ENCODE results near the gene PGA4. TPM values are rescaled to one million over a fixed set of nuclear protein-coding genes. Genes with fewer than 3 reads are reported as not detected.

Gene PGA4
- total and polyA plus RNA-seq, 9 of the 15 experiments (the other 6 are each of a cell fraction or from before 2014, with no cell fraction given): not detected

DNA sequence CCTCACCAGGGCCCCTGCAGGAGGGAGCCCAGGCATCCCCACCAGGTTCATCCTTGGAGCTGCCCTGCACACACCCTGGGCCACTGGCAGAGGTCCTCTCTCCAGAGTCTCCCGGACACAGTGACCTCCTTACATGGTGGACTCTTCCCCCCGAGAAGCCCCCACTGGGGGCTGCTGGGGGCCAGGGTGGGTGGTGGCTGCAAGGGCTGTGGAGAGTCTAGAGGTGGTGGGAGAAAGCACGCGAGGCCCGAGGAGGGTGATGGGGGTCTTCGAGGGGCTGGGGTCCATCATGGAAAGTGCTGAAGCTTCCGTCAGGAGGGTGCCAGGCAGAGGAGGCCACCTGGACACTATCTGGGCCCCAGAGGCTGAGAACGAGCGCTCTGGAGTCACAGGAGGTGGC lies 36.4 kb downstream of the PGA4 start:
- in situ Hi-C loops (cut with MboI) (loop anchor here (5.0 kb wide), 1 partner anchor 129 kb away; no protein-coding TSS in a partner anchor), intact Hi-C loops (cut with micrococcal nuclease) (loop anchor here (5.0 kb wide), 2 partner anchors 44 to 74 kb away; partner anchors contain the start of genes DDB1 and TKFC)
- ChIA-PET POLR2A (interaction anchor here (0.5 to 1.4 kb wide), 4 partner anchors 8 to 171 kb away, joined by 3 to 4 read pairs (median 3); partner anchors contain the start of genes CPSF7 and SDHAF2), CTCF (ENCODE audit: low intra/inter-chr PET ratio) (no interaction called here)
- ATAC-seq: no peak
- Histone ChIP-seq H3K4me1 (replicated peaks in 1 of 2; ENCODE audit: control insufficient read depth in 2 of 2, insufficient read depth in 2 of 2, low read length in 2 of 2) (peaks cover 0 to 13% of the 10 kb centered on the region in 2 experiments; a peak in 2 of 5 replicates), H3K4me3 (no peak overlapping the region), H3K27me3 (ENCODE audit: control insufficient read depth in 2 of 2, insufficient read depth in 2 of 2, low read length in 2 of 2) (no peaks in the 10 kb centered on the region), H3K4me2 (ENCODE audit: insufficient read depth, low read length) (no peak overlapping the region), H3K27ac (ENCODE audit: extremely low read depth, low read depth, low read length) (no peak overlapping the region), H3K79me2 (ENCODE audit: control insufficient read depth, insufficient read depth, low read length) (no peaks in the 10 kb centered on the region), H3K9me3 (replicated peaks; ENCODE audit: control insufficient read depth, insufficient read depth, low read depth, low read length) (no peaks in the 10 kb centered on the region), H3K9me1 (ENCODE audit: control insufficient read depth, insufficient read depth, low read length) (no peaks in the 10 kb centered on the region), H4K20me1 (replicated peaks; ENCODE audit: control insufficient read depth, insufficient read depth, low read length) (no peaks in the 10 kb centered on the region), H3K9ac (ENCODE audit: insufficient read depth in 1 of 2, low read depth in 2 of 2, low read length in 2 of 2) (peak overlapping the region in 1 of 2 experiments; percentile 31; a peak in 2 of 4 replicates), H2AFZ (ENCODE audit: low read depth, low read length) (no peak overlapping the region), H3K36me3 (ENCODE audit: control insufficient read depth, insufficient read depth, low read length) (no peaks in the 10 kb centered on the region)
- TF ChIP-seq U2AF1 (optimal IDR thresholded peaks at IDR 0.05; ENCODE audit: low read depth, low read length) (no peak), CREBBP (IDR thresholded peaks at IDR 0.05; ENCODE audit: low read depth, low read length) (no peak), IRF2 (CRISPR knock-in tag; IDR thresholded peaks at IDR 0.05) (no peak), GATAD2B (IDR thresholded peaks at IDR 0.05; ENCODE audit: borderline replicate concordance) (no peak)
- TF ChIP-seq, protein P1, sequence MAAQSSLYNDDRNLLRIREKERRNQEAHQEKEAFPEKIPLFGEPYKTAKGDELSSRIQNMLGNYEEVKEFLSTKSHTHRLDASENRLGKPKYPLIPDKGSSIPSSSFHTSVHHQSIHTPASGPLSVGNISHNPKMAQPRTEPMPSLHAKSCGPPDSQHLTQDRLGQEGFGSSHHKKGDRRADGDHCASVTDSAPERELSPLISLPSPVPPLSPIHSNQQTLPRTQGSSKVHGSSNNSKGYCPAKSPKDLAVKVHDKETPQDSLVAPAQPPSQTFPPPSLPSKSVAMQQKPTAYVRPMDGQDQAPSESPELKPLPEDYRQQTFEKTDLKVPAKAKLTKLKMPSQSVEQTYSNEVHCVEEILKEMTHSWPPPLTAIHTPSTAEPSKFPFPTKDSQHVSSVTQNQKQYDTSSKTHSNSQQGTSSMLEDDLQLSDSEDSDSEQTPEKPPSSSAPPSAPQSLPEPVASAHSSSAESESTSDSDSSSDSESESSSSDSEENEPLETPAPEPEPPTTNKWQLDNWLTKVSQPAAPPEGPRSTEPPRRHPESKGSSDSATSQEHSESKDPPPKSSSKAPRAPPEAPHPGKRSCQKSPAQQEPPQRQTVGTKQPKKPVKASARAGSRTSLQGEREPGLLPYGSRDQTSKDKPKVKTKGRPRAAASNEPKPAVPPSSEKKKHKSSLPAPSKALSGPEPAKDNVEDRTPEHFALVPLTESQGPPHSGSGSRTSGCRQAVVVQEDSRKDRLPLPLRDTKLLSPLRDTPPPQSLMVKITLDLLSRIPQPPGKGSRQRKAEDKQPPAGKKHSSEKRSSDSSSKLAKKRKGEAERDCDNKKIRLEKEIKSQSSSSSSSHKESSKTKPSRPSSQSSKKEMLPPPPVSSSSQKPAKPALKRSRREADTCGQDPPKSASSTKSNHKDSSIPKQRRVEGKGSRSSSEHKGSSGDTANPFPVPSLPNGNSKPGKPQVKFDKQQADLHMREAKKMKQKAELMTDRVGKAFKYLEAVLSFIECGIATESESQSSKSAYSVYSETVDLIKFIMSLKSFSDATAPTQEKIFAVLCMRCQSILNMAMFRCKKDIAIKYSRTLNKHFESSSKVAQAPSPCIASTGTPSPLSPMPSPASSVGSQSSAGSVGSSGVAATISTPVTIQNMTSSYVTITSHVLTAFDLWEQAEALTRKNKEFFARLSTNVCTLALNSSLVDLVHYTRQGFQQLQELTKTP (IDR thresholded peaks at IDR 0.05; ENCODE audit: low read depth in 1 of 2, partially characterized antibody in 2 of 2): no peak
- TF ChIP-seq, protein P2, sequence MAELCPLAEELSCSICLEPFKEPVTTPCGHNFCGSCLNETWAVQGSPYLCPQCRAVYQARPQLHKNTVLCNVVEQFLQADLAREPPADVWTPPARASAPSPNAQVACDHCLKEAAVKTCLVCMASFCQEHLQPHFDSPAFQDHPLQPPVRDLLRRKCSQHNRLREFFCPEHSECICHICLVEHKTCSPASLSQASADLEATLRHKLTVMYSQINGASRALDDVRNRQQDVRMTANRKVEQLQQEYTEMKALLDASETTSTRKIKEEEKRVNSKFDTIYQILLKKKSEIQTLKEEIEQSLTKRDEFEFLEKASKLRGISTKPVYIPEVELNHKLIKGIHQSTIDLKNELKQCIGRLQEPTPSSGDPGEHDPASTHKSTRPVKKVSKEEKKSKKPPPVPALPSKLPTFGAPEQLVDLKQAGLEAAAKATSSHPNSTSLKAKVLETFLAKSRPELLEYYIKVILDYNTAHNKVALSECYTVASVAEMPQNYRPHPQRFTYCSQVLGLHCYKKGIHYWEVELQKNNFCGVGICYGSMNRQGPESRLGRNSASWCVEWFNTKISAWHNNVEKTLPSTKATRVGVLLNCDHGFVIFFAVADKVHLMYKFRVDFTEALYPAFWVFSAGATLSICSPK (IDR thresholded peaks at IDR 0.05; ENCODE audit: borderline replicate concordance): no peak
- FAIRE-seq: no peak
- 37% methylated on average over 7 of the region's 9 CpGs for WGBS (ENCODE audit: insufficient coverage, low coverage, missing lambda C conversion rate)
- no peak for DNase-seq (ENCODE audit: extremely low read depth in 1 of 4, low spot score in 3 of 4)
- BruUV-seq (replicated peaks): no TSS peak

Data from K562 (cell line).